ENCODE results near the gene PMIS2.

DNA sequence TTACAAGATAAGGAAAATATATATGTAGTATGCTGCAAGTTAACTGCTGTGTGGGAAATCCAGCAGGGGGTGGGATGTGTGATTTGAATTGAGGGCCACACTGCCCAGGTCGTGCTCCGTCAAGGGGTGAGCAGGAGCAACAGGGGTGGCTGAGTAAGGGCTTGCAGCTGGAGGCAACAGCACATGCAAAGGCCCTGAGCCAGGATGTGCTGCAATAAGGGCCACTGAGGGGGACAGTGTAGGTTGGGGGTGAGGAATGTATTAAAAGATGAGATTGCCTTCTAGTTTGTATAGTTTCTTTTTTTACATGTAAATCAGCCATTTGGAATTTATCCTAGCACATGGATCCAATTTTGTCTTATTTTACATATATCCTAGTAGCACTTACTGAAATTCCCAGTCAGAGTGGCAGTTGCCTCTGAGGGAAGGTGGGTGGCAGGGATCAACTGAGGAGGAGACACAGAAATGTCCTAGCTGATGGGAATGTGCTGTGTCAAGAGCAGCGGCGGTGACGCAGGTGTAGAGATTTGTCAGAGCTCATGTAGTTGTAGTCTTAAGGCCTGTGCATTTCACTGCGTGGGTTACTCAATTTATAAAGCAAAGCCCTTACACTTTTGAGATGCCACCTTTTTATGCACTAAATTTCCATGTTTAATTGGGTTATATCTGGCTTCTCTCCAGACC, 37.5 kb downstream of the PMIS2 start:
- no peak for TF ChIP-seq ZFP30 (CRISPR knock-in tag; IDR thresholded peaks at IDR 0.05)
- TF ChIP-seq BACH2 (CRISPR knock-in tag; IDR thresholded peaks at IDR 0.05; ENCODE audit: borderline replicate concordance), result no peak
- TF ChIP-seq, protein P1, sequence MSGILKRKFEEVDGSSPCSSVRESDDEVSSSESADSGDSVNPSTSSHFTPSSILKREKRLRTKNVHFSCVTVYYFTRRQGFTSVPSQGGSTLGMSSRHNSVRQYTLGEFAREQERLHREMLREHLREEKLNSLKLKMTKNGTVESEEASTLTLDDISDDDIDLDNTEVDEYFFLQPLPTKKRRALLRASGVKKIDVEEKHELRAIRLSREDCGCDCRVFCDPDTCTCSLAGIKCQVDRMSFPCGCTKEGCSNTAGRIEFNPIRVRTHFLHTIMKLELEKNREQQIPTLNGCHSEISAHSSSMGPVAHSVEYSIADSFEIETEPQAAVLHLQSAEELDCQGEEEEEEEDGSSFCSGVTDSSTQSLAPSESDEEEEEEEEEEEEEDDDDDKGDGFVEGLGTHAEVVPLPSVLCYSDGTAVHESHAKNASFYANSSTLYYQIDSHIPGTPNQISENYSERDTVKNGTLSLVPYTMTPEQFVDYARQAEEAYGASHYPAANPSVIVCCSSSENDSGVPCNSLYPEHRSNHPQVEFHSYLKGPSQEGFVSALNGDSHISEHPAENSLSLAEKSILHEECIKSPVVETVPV (CRISPR knock-in tag; IDR thresholded peaks at IDR 0.05), result no peak
- TF ChIP-seq CSDC2 (CRISPR knock-in tag; IDR thresholded peaks at IDR 0.05), result no peak

Measured in SK-N-SH treated with all-trans-retinoic acid at 6 μM for 48 hours (cell line).